A549 (cell line): Measurements from ENCODE around the gene HOXA11. TPM values are rescaled to one million over a fixed set of nuclear protein-coding genes. Genes with fewer than 3 reads are reported as not detected.

ENCODE experiments used
- ATAC-seq, 2 experiments: fragments of 200-7000 bp in 1 of 2; fragments of >200 bp in 1 of 2; cut with Nextera tagmentation in 1 of 2; cut with Tn5 transposase in 1 of 2; 3 replicates each; pipeline versions ENCODE4 v1.8.0 to v1.9.1; 2018 to 2020; ENCODE audit warnings: mild to moderate bottlenecking in 1 of 2, moderate library complexity in 1 of 2
- CTCF ChIA-PET: fragments of 300-600 bp; sonication (Branson Sonifier 250); formaldehyde crosslinking; extraction: SDS; loops from one replicate; lab custom pipeline; 2021; ENCODE audit warnings: antibody characterized with exemption, inconsistent platforms; lab: Yijun Ruan, JAX
- POLR2A ChIA-PET: fragments of 350-600 bp; formaldehyde crosslinking; extraction: SDS; loops from one replicate; lab custom pipeline; 2021; ENCODE audit warnings: antibody characterized with exemption, inconsistent platforms; lab: Yijun Ruan, JAX
- DNase-seq, 2 experiments: peaks; one replicate each; pipeline versions ENCODE4 v3.0.0 to v3.0.0-alpha.2; 2011 to 2016; ENCODE audit warnings: low read depth in 1 of 2, low spot score in 1 of 2
- FAIRE-seq: peaks from 2 replicates; lab custom pipeline; 2011; peaks lifted over from hg19 to GRCh38; lab: Jason Lieb, UNC
- H3K27ac ChIP-seq, 2 experiments: fragments of >200 bp; sonication (Bioruptor Twin); formaldehyde crosslinking; 3 replicates each; pipeline ENCODE4 v1.5.1; 2016 to 2017
- H3K4me1 ChIP-seq: fragments of >200 bp; sonication (Bioruptor Twin); formaldehyde crosslinking; 3 replicates; pipeline ENCODE4 v1.6.1; 2016
- H3K4me2 ChIP-seq: fragments of >200 bp; sonication (Bioruptor Twin); formaldehyde crosslinking; 3 replicates; pipeline ENCODE4 v1.6.1; 2016
- H3K4me3 ChIP-seq: fragments of >200 bp; sonication (Bioruptor Twin); formaldehyde crosslinking; 3 replicates; pipeline ENCODE4 v1.5.1; 2016
- H3K9me3 ChIP-seq: fragments of >200 bp; sonication (Bioruptor Twin); formaldehyde crosslinking; 3 replicates; pipeline ENCODE4 v1.6.1; 2016
- BHLHE40 ChIP-seq: IDR thresholded peaks from 2 replicates; pipeline ENCODE4 v1.6.1; 2012; ENCODE audit warnings: low read depth, low read length, inconsistent platforms
- CBX2 ChIP-seq: fragments of 200-600 bp; sonication (generic); IDR thresholded peaks from 2 replicates; pipeline ENCODE4 v1.6.1; 2016; ENCODE audit warnings: low read depth, mild to moderate bottlenecking, borderline replicate concordance
- CBX8 ChIP-seq: fragments of 200-600 bp; sonication (generic); IDR thresholded peaks from 2 replicates; pipeline ENCODE4 v1.6.1; 2016
- CHD2 ChIP-seq: fragments of 150-350 bp; IDR thresholded peaks from 2 replicates; pipeline ENCODE4 v1.6.1; 2014; ENCODE audit warnings: low read length; ENCODE audit not compliant: partially characterized antibody
- CHD4 ChIP-seq: fragments of 200-600 bp; sonication (generic); IDR thresholded peaks from 2 replicates; pipeline ENCODE4 v1.6.1; 2016; ENCODE audit warnings: antibody characterized with exemption, mild to moderate bottlenecking, borderline replicate concordance
- EHF ChIP-seq: fragments of 250-450 bp; sonication (Bioruptor Pico); IDR thresholded peaks from 2 replicates; pipeline ENCODE4 v1.5.0; 2020; ENCODE audit warnings: mild to moderate bottlenecking
- EP300 ChIP-seq, 2 experiments: fragments of >200 bp; sonication (Bioruptor Twin); formaldehyde crosslinking; IDR thresholded peaks; 2 replicates in 1 of 2; 3 replicates in 1 of 2; pipeline ENCODE4 v1.6.1; 2016 to 2017
- FOSB ChIP-seq: fragments of 250-450 bp; sonication (Bioruptor Pico); IDR thresholded peaks from 2 replicates; pipeline ENCODE4 v1.5.0; 2020; ENCODE audit warnings: mild to moderate bottlenecking, moderate library complexity
- HEYL ChIP-seq: fragments of 250-450 bp; sonication (Bioruptor Pico); IDR thresholded peaks from 2 replicates; pipeline ENCODE4 v1.8.0; 2021; ENCODE audit warnings: mild to moderate bottlenecking, moderate library complexity
- HOXB13 ChIP-seq: fragments of 250-450 bp; sonication (Bioruptor Pico); IDR thresholded peaks from 2 replicates; pipeline ENCODE4 v1.5.0; 2020; ENCODE audit warnings: low read depth, mild to moderate bottlenecking, moderate library complexity
- JUN ChIP-seq, 2 experiments: fragments of >200 bp; sonication (Bioruptor Twin); formaldehyde crosslinking; IDR thresholded peaks; 2 replicates in 1 of 2; 3 replicates in 1 of 2; pipeline ENCODE4 v1.6.1; 2016 to 2017
- JUNB ChIP-seq: fragments of >200 bp; sonication (Bioruptor Twin); formaldehyde crosslinking; IDR thresholded peaks from 2 replicates; pipeline ENCODE4 v1.6.1; 2016
- KDM1A ChIP-seq: fragments of 200-600 bp; sonication (generic); IDR thresholded peaks from 2 replicates; pipeline ENCODE4 v1.6.1; 2016; ENCODE audit warnings: low read depth, mild to moderate bottlenecking
- MAFK ChIP-seq: fragments of 450-650 bp; IDR thresholded peaks from 2 replicates; pipeline ENCODE4 v1.6.1; 2014; ENCODE audit not compliant: partially characterized antibody
- MYC ChIP-seq: IDR thresholded peaks from 2 replicates; pipeline ENCODE4 v1.6.1; 2012; ENCODE audit warnings: mild to moderate bottlenecking, inconsistent platforms, low read length, improper control_type of control experiment, borderline replicate concordance
- PHF8 ChIP-seq: fragments of 200-600 bp; sonication (generic); IDR thresholded peaks from 2 replicates; pipeline ENCODE4 v1.6.1; 2016; ENCODE audit warnings: low read depth, mild to moderate bottlenecking, antibody characterized with exemption, moderate library complexity, borderline replicate concordance
- POLR2A ChIP-seq: IDR thresholded peaks from 2 replicates; pipeline ENCODE4 v1.6.1; 2012; ENCODE audit warnings: mild to moderate bottlenecking, low read length
- POLR2AphosphoS2 ChIP-seq: conservative IDR thresholded peaks from 2 replicates; pipeline ENCODE4 v1.6.1; 2012; ENCODE audit warnings: low read length, improper control_type of control experiment, inconsistent platforms
- RAD21 ChIP-seq, 2 experiments: fragments of >200 bp in 1 of 2; sonication (Bioruptor Twin) in 1 of 2; formaldehyde crosslinking in 1 of 2; IDR thresholded peaks in 1 of 2; conservative IDR thresholded peaks in 1 of 2; 2 replicates in 1 of 2; 3 replicates in 1 of 2; pipeline ENCODE4 v1.6.1; 2012 to 2018; ENCODE audit warnings: inconsistent platforms in 1 of 2
- RCOR1 ChIP-seq: fragments of 150-350 bp; IDR thresholded peaks from 2 replicates; pipeline ENCODE4 v1.6.1; 2014; ENCODE audit warnings: antibody characterized with exemption, low read length, low read depth
- RFX5 ChIP-seq: fragments of 450-650 bp; IDR thresholded peaks from 2 replicates; pipeline ENCODE4 v1.7.1; 2014; ENCODE audit warnings: antibody characterized with exemption, mild to moderate bottlenecking, moderate library complexity
- TFCP2L1 ChIP-seq: fragments of 250-450 bp; sonication (Bioruptor Pico); IDR thresholded peaks from 2 replicates; pipeline ENCODE4 v1.5.0; 2021; ENCODE audit warnings: mild to moderate bottlenecking
- TP53 ChIP-seq: fragments of 250-450 bp; sonication (Bioruptor Pico); IDR thresholded peaks from 2 replicates; pipeline ENCODE4 v1.5.0; 2021; ENCODE audit warnings: mild to moderate bottlenecking, moderate library complexity
- ZC3H11A ChIP-seq: fragments of 450-650 bp; IDR thresholded peaks from 2 replicates; pipeline ENCODE4 v1.6.1; 2014; ENCODE audit warnings: antibody characterized with exemption, mild to moderate bottlenecking
- ZNF302 ChIP-seq: fragments of 250-450 bp; sonication (Bioruptor Pico); IDR thresholded peaks from 2 replicates; pipeline ENCODE4 v1.9.0; 2021; ENCODE audit warnings: inconsistent platforms, mild to moderate bottlenecking, moderate library complexity
- ZSCAN20 ChIP-seq: fragments of 250-450 bp; sonication (Bioruptor Pico); IDR thresholded peaks from 2 replicates; pipeline ENCODE4 v1.8.0; 2022; ENCODE audit warnings: mild to moderate bottlenecking, moderate library complexity
- WGBS: methylation state at CpG from one replicate; pipeline ENCODE4 v1.1.6; 2017; ENCODE audit errors: missing lambda C conversion rate; 5-methylcytosine and 5-hydroxymethylcytosine counted together
- polyA plus RNA-seq, 4 experiments: library from polyadenylated mRNA; depleted of rRNA in 3 of 4; stranded (reverse); fragments of >200 nt; fragmentation: RNase III in 1 of 4; extraction: RNeasy Plus Mini Kit Qiagen cat#74134 plus additional on column Dnase treatment in 1 of 4; gene quantifications; 2 replicates in 3 of 4; 3 replicates in 1 of 4; pipeline ENCODE4 v1.2.3, GENCODE V29; 2011 to 2017
- TF ChIP-seq, protein P1 (sequence below): IDR thresholded peaks from 2 replicates; pipeline ENCODE4 v1.6.1; 2012
- TF ChIP-seq, protein P2 (sequence below): fragments of >200 bp; sonication (Bioruptor Twin); formaldehyde crosslinking; IDR thresholded peaks from 3 replicates; pipeline ENCODE4 v1.5.1; 2016
- TF ChIP-seq, protein P3 (sequence below): fragments of 450-650 bp; IDR thresholded peaks from 2 replicates; pipeline ENCODE4 v1.6.1; 2014; ENCODE audit warnings: antibody characterized with exemption
- TF ChIP-seq, protein P4 (sequence below): fragments of 250-450 bp; sonication (Bioruptor Pico); IDR thresholded peaks from 2 replicates; pipeline ENCODE4 v1.5.0; 2021; ENCODE audit warnings: mild to moderate bottlenecking, moderate library complexity, borderline replicate concordance

Gene HOXA11
- polyA plus RNA-seq, 2 of the 4 experiments (the other 2 are of a cell fraction), result 0.68 to 0.84 TPM

DNA sequence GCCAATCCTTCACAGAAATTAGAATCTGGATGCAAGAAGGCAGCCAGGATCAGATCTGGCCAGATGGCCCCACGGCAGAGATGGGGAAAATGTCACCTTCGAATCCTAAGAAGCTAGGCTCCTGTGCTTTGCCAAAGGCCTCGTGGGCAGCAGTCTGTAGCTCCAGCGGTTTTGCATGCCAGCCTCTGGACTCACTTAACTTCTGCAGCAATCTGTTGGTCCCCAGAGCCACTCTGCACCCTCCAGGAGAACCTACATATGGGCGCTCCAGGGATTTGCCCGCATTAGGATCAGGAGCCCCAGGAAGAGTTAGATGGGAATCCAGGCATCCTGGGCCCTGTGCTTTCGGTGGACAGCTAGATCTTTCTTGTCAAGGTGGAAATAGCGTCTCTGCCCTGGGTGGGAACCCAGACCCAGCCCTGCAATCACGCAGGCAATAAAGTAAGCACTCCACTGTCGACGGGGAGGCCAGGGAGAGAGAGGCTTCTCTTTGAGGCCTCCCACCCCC, 25.0 kb upstream of the HOXA11 start:
- Histone ChIP-seq H3K4me2 (peak overlapping the region; percentile 72), H3K4me1 (peaks cover 12% of the 10 kb centered on the region; the same call in 2 of the 3 replicates), H3K4me3 (no peak overlapping the region), H3K27ac (peak overlapping the region in 1 of 2 experiments; percentile 69; a peak in 3 of 6 replicates), H3K9me3 (no peaks in the 10 kb centered on the region)
- TF ChIP-seq CBX8, result no peak
- TF ChIP-seq MAFK, result no peak
- TF ChIP-seq ZNF302, result no peak
- no peak for TF ChIP-seq CHD2
- no peak for TF ChIP-seq JUNB
- TF ChIP-seq, protein P1, sequence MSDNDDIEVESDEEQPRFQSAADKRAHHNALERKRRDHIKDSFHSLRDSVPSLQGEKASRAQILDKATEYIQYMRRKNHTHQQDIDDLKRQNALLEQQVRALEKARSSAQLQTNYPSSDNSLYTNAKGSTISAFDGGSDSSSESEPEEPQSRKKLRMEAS, result no peak
- TF ChIP-seq TP53, result no peak
- TF ChIP-seq EP300 (IDR thresholded peaks at IDR 0.05), result no peak
- no peak for TF ChIP-seq MYC
- TF ChIP-seq FOSB (CRISPR knock-in tag), result no peak
- no peak for TF ChIP-seq JUN (IDR thresholded peaks at IDR 0.05)
- no peak for TF ChIP-seq HEYL (CRISPR knock-in tag)
- no peak for TF ChIP-seq RCOR1
- TF ChIP-seq, protein P2, sequence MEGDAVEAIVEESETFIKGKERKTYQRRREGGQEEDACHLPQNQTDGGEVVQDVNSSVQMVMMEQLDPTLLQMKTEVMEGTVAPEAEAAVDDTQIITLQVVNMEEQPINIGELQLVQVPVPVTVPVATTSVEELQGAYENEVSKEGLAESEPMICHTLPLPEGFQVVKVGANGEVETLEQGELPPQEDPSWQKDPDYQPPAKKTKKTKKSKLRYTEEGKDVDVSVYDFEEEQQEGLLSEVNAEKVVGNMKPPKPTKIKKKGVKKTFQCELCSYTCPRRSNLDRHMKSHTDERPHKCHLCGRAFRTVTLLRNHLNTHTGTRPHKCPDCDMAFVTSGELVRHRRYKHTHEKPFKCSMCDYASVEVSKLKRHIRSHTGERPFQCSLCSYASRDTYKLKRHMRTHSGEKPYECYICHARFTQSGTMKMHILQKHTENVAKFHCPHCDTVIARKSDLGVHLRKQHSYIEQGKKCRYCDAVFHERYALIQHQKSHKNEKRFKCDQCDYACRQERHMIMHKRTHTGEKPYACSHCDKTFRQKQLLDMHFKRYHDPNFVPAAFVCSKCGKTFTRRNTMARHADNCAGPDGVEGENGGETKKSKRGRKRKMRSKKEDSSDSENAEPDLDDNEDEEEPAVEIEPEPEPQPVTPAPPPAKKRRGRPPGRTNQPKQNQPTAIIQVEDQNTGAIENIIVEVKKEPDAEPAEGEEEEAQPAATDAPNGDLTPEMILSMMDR, result no peak
- WGBS, result 36% methylated on average over 11 of the region's 11 CpGs
- ChIA-PET POLR2A (no interaction called here), CTCF (interaction anchor here (0.6 to 3.8 kb wide), 46 partner anchors 9 to 887 kb away, joined by 3 to 48 read pairs (median 5); partner anchors contain the start of genes EVX1, HOXA11 and HOXA13)
- no peak for DNase-seq
- no peak for FAIRE-seq
- ATAC-seq, result peak; percentile 19 to 62; a peak in 3 of 6 replicates

DNA sequence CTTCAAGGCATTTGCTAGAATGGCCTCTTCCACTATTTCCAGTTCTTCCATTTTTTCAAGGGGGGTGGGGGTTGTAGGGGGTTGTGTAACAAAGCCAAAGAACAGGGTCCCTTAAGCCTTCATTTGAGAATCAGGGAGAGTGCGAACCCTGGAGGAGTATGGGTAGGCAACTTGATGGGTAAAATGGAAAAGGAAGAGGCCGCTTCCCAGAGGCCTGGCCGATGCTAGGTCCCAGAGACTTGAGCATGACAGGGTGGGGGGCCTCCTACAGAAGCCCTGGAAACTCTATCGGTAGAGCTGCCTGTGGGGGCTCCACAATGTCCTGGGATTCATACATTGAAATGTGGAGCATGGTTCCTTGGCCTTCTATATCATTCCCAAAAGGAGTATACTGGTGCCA, 24.0 kb upstream of the HOXA11 start:
- DNase-seq (no peak), ATAC-seq (no peak), FAIRE-seq (no peak)
- 61% methylated on average over 4 of the region's 4 CpGs for WGBS
- Histone ChIP-seq H3K9me3 (no peaks in the 10 kb centered on the region), H3K4me3 (no peak overlapping the region), H3K4me2 (no peak overlapping the region), H3K27ac (no peak overlapping the region), H3K4me1 (peaks cover 9% of the 10 kb centered on the region; the same call in 2 of the 3 replicates)
- ChIA-PET POLR2A (no interaction called here), CTCF (interaction anchor here (1.0 to 3.8 kb wide), 17 partner anchors 9 to 888 kb away, joined by 4 to 48 read pairs (median 11); partner anchors contain the start of gene HOXA13)
- TF ChIP-seq TFCP2L1 (no peak), RAD21 (conservative IDR thresholded peaks at IDR 0.05 in 1 of 2, IDR thresholded peaks at IDR 0.05 in 1 of 2) (no peak), JUNB (no peak), CBX2 (no peak), POLR2AphosphoS2 (no peak), ZSCAN20 (CRISPR knock-in tag) (no peak), HOXB13 (no peak), PHF8 (no peak), ZC3H11A (no peak), EP300 (IDR thresholded peaks at IDR 0.05) (no peak), JUN (IDR thresholded peaks at IDR 0.05) (no peak), EHF (CRISPR knock-in tag) (no peak), POLR2A (no peak), CHD4 (no peak), RFX5 (no peak), KDM1A (no peak), BHLHE40 (no peak)
- TF ChIP-seq, protein P3, sequence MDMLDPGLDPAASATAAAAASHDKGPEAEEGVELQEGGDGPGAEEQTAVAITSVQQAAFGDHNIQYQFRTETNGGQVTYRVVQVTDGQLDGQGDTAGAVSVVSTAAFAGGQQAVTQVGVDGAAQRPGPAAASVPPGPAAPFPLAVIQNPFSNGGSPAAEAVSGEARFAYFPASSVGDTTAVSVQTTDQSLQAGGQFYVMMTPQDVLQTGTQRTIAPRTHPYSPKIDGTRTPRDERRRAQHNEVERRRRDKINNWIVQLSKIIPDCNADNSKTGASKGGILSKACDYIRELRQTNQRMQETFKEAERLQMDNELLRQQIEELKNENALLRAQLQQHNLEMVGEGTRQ, result no peak
- TF ChIP-seq, protein P4, sequence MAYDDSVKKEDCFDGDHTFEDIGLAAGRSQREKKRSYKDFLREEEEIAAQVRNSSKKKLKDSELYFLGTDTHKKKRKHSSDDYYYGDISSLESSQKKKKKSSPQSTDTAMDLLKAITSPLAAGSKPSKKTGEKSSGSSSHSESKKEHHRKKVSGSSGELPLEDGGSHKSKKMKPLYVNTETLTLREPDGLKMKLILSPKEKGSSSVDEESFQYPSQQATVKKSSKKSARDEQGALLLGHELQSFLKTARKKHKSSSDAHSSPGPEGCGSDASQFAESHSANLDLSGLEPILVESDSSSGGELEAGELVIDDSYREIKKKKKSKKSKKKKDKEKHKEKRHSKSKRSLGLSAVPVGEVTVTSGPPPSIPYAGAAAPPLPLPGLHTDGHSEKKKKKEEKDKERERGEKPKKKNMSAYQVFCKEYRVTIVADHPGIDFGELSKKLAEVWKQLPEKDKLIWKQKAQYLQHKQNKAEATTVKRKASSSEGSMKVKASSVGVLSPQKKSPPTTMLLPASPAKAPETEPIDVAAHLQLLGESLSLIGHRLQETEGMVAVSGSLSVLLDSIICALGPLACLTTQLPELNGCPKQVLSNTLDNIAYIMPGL, result no peak
